ENCODE data around the gene IRF2BPL.

Gene IRF2BPL

DNA sequence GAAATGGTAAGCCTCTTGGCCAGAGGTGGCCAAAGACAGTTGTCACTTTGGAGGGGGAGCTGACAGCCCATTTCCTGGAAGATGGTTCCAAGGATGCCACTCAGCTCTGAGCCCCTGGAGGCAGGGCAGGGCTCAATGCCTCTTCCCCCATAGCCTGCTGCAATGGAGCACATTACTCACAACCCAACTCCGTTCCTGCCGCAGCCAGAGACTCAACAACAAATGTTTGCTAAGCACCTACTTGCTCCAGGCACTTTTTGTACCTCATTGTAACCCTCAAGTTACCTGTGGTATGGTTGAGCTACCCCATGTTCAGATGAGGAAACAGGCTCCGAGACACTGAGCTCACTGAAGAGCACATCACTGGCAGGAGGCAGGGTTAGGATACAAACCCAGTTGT lies 19.5 kb downstream of the IRF2BPL start:
- DNase-seq: no peak

DNA sequence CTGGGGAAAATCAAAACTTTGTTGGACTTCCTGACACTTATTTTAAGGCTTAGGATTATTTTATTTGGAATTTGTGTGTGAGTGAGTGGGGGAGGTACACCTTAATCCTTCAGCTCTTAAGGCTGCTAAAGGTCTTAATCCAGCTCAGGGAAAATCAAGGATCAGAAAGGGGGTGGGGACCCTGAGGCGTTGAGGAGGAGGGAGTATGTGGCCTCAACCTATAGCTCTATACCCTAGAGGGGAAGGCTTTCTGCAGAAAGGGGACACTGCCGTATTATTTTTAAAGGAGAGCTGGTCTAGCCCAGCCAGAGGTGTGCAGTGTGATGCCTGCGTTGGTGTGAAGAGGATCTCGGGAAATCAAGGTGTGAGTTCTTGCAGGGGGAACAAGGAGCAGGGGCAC lies 20.0 kb downstream of the IRF2BPL start:
- no peak for DNase-seq

DNA sequence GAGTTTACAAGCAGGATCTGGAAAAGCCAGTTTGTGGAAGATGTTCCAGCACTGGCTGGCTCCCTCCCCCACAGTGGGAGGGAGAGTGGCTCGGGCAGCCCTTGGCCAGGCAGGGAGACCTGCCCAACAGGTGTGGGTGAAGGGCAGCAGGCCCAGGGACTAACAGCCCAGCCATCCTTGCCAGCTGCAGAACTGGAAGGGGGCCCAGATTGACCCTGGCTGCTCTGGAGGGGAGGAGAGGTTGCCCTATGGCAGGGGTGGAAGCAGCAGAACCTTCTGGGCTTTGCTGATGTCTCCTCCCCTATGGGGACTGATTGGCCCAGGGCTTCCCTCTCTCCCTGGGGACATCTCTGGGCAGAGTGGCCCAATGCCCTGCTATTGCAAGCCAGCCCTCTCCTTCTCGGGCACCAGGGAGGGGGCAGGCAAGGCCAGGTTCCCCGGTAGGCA lies 20.5 kb downstream of the IRF2BPL start:
- peak; percentile 49 for DNase-seq

DNA sequence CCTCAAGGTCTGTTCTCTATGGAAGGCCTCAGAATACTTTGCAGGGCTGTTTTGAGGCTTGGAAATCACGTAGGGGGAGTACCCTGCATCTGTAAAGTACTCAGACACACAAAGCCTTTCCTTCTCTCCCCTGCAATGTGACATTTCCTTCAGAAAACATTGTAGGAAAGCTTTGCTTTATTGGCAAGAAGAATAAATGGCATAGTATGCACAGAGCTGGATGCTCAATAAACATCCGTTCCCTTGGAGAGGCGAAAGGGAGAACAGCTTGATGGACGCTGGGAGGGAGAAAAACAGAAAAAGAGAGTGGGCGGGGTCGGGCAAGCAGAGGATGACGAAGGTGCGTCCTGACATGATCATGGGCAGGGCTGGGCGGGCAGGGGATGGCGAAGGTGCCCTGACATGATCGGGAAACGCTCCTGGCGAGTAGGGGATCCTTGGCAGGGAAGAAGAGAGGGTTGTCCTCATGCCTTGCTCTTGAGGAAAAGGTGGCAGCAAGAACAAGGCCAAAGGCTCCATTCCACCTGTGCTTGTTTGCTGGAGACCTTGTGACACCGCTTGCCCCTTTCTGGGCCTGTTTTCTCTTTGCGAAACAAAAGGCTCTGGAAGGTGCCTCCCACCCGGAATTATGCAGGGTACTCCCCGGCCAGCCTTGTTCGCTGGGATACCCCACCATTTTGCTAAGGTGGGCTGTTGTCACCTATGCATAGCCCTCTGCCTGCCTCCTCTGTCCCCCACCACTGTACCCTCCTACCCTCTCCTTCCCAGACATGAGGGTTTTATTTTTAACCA lies 21.1 kb downstream of the IRF2BPL start:
- no peak for DNase-seq

DNA sequence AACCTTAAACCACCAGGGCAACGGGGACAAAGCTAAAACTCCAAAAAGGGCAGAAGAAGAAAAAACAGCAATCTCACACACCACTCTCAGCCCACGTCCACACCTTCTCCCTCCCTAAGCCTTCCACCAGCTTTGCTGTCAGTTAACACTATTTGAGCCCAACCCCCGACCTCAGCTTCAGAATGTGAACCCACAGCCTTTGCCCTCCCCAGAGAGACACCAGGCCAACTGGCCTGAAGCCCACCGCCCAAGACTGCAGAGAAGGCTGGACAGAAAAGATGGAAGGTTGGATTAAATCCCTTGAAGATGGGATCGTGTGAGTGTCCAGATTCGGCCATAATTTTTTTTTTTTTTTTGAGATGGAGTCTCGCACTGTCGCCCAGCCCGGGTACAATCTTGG lies 22.4 kb downstream of the IRF2BPL start:
- no peak for DNase-seq

DNA sequence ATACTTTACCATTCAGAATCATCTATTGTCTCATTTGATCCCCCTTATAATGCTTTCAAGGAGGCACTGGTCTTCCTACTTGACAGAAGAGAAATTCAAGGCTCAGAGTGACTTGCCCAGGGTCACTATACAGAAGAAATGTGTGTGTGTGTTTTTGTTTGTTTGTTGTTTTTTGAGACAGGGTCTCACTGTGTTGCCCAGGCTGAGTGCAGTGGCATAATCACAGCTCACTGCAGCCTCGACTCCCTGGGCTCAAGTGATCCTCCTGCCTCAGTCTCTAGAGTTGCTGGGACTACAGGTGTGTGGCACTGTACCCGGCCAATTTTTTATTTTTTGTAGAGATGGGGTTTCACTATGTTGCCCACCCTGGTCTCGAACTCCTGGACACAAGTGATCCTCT lies 22.9 kb downstream of the IRF2BPL start:
- no peak for DNase-seq

DNA sequence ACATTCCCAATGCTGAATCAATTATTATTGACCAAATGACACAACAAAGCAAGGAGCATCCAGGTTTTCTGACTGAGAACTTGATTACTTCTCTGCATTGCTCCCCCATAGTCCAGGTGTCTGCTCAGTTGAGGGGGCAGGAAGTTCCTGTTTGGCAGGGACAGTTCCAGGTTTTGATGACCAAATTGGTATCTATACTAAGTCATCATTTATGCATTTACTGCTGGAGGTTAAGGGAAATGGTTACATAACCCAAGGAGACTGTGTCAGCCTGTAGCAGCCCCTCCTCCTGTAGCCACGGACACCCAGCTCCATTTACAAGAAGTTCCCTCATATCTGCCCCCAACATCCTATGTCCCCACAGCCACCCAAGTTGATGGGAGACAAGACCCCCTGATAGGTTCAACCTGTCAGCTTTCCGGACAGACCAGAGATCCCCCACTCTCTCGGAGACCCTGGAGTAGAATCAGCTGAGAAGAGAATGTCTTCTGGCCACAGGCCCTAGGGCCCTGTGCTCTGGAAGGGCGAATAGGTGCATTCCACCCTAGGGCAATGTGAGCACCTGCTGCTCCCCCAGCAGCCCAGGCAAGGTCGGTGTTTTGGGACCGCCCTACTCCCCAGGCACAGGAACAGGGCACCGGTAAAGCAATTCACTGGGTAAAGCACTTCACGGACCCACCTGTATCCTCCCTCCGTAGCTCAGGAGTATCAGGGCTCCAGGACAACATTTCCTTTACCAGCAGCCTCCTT lies 23.6 kb downstream of the IRF2BPL start:
- DNase-seq: no peak

DNA sequence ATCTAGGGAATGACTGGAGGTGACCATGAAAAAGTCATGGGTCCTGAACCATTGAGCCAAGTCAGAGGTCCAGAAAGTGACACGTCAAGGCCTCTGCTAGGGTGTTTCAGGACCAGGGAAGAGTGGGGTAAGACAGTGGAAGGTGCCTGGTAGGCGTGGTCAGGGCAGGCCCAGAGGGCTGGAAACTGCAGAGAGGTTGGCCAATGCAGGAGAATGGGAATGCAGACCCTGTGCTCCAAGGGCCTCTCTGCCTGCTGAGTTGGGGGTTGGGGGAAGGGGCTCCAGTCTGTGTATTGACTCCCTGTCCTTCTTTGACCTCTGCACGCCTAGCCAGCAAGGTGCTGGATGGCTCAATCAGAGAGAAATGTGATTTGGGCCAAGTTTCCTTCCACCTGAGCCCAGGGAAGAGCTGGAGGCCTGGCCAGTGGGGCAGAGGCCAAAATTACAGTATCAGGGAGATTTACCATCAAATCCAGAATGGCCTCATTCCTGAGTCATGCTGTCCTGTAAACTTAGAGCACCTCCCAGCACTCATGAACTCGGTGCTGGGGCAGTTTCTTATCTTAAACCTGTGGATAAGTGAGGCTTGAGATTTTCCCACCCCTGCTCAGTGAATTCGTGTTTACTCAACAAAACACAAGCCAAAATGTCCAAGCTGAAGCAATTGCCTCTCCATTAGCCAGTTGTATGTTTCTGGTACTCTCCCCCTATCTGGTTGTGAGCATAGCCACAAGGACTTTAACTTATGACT lies 24.4 kb downstream of the IRF2BPL start:
- DNase-seq: no peak

DNA sequence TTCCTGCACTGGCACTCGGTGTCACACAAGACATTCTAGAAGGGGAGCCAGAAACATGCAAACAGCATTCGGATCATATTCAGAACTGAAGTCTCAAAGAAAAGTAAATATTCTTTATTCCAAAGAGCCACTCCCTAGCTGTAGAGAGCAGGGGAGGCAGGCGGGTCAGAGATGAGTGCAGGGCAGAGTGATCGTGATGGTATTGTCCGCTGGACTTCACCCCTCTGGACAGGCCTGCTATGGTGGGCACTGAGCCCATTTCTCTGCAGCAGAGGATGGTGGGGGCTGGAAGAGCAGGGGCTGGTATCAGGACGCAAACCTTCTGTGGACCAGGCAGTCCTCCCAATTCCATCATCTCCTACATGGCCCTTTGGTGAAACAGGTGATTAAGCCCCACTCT lies 25.6 kb downstream of the IRF2BPL start:
- no peak for DNase-seq

DNA sequence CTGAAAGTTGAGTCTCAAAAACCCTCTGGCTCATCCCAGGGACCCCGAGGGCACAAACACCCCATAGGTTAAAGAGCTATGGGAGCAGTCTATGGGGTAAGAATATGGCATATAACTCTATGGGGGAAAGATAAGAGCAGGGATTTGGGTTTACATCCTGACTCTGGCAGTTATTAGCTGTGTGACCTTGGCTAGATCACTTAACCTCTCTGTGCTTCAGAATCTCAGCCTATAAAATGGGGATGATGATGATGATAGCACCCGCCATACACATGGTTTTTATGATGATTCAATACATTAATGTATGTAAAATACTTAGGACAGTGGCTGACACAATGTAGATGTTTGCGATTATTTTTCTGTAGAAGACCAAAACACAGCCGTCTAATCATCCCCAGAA lies 26.2 kb downstream of the IRF2BPL start:
- no peak for DNase-seq

DNA sequence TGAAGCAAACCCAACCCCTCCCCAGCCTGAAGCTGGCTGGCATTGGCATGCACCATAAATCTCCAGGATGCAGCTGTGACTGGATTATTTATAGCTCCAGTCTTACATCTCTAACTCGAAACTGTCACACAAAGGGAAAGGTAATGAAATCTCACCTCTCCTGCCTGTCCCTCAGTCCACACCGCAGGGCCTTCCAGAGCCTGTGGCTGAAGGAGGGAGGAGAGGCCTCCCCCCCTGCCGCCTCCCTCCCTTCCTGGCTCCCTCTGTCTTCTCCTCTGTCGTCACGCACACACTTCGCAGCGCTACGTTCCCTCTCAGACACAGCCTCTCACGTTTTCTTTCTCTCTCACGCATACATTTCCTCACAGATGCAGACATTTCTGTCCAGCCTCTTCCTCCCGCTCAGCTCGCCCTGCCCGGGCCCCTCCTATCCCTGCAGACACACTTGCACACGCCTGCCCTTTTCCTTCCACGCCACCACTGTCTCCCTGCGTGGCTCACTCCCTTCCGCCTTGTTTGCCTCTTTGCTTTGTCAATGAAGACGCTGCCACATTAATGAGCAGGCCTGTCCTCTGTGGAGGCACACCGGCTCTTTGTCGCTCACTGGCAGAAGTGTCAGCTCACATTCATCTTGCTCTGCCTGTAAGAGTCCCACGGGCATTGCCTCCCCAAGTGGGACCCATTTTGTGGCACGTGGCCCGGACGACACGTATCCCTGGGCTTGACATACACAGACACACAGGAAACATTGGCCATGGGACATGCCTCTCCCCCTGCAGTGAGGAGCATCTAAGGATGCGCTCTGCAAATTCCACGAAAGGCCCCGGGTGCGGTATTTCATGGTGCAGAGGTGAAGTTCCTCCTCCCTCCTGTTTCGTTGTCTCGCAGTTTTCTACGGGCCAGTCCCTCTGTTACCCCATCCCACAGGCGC lies 27.9 kb downstream of the IRF2BPL start:
- no peak for DNase-seq

DNA sequence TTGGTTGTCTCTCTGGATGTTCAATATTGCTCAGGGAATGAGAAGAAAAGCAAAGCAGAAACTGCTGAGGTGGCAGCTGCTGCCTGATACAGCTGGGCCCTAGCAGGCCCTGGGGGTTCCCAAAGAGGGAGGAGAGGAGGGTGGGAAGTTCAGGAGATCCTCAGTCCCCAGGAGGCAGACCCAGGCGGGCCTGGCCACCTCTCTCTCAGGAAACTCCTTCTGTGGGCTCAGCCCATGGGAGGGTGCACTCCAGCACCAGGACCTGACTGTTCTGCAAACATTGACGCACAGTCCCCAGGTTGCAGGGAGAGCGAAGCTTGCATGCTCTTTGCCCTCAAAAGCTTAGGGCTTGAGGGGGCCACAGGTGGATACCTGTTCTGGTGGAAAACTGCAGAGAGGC lies 29.6 kb downstream of the IRF2BPL start:
- no peak for DNase-seq

DNA sequence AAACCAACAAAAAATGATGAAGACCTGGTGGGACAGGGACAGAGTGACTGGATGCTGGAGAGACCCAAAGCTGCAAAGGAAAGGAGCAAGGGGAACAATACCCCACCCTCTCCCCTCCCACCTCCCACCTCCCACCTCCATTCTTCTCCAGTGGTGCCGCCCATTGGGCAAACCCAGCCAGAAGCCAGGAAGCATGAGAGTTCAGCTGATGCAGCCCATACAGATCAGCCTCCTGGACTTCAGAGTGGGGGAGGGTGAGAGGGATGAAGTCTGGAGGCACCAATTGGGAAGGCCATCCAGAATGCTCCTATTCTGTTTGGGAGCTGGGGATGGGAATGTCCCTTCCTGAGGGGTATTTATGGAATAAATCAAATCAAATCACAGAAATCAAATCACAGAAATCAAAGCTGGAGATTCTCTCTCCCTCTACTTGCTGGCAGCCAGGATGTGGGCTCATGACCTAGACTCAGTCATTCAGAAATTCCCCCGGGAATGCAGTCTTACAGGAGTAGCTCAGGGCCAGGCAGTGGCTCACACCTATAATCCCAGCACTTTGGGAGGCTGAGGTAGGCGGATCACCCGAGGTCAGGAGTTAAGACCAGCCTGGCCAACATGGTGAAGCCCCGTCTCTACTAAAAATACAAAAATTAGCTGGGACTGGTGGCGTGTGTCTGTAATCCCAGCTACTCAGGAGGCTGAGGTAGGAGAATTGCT lies 31.1 kb downstream of the IRF2BPL start:
- DNase-seq: no peak

DNA sequence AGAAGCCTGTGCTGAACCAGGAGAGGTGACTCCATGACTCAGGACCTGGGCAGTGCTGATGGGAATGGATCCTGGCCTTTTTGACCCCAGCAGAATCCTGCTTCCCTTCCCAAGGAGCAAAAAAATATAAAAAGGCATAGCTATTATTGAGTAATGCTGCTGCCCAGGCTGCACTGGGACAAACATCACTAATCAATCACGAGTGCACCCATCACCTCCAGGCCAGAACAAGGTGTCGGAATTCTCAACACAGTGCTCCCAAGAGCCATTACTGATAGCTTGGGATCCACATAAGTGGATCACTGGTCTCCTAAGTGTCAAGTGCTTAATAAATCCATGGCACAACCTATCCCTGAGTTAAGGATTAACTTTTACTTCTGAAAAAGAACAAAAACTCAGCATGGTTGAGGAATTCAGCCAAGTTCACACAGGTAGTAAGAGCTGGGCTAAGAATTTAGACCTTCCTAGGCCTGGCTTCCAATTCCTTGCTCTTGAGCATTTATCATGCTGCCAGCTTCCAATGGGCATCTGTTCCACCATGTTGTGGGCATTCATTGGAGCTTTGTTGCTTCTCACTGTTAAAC lies 31.9 kb downstream of the IRF2BPL start:
- no peak for DNase-seq

DNA sequence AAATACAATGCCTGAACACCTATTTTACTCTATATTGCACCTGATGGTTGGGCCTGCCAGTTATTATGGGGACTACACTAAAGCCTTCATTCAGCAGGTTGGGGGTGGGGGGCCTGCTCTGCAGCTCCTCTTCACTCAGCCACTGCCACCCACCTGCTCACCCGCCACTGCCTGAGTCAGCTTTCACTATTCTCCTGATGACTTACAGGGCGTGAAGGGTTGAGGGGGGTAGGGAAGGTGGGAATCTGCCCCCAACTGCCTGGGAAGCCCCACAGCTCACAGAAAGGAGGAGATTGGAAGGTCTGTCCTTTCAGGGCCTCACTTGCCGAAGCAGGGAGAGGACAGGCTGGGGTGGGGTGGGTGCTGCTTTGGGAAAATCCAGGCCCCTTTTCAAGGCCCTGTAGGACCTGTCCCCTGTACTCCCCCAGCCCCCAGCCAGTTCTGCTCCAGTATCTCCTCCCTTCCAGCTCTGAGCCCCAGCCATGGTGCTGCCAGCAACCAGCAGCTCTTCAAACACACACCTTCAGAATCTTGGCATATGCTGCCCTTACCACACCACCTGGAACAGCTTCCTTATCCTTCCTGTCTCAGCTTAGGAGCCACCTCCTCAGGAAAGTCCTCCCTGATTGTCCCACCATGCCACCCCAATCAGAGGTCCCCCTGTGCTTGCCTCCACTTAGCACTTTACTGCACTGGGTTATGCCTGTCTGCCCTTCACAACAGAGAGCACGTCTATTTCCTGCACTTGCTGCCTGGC lies 33.1 kb downstream of the IRF2BPL start:
- no peak for DNase-seq

DNA sequence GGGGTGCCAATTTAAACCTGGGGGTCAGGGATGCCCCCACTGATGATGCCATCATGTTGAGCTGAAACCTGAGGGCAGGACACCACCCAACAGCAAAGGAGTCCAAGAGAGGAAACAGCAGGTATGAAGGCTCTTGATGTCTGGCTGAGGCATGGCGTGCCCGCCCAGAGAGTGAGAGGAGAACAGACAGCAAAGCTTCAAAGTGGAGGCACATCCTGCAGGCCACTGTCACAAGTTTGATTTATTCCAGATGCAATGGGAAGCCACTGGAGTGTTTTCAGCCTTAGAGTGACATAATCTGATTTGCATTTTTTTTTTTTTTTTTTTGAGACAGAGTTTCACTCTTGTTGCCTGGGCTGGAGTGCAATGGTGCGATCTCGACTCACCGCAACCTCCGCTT lies 34.8 kb downstream of the IRF2BPL start:
- no peak for DNase-seq

DNA sequence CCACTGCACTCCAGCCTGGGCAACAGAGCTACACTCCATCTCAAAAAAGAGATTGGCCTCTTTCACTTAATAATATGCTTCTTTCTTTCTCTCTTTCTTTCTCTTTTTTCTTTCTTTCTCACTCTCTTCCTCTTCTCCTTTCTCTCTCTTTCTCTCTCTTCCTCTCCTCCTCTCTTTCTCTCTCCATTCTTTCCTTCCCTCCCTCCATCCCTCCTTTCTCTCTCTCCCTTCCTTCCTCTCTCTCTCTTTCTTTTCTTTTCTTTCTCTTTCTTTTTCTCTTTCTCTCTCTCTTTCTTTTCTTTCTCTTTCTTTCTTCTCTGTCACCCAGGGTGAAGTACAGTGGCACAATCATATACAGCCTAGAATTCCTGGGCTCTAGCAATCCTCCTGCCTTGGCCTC lies 38.4 kb downstream of the IRF2BPL start:
- DNase-seq: no peak

DNA sequence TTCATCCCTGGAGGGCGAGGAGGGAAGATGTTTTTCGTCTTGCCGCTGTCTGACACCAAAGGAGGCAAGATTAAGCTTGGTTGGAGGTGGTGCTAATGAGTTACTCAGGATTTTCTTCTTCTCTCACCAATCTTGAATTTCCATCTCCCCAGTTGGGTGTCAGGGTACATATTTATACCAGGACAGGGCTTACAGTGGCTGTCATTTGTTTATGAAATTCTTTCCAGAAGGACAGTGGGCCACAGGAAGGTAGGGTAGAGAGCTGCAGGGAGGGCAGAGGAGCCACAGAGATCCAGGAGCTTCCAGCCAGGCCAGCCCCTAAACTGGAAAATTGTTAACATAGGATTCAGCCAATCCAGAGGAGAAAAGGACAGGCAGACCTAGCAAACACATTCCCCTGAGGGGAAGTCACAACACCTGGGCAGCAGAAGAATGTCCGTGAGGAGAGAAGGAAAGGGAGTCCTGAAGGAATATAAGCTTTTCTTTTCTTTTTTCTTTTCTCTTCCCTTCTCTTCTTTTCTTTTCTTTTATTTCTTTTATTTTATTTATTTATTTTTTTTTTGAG lies 40.5 kb downstream of the IRF2BPL start:
- no peak for DNase-seq

DNA sequence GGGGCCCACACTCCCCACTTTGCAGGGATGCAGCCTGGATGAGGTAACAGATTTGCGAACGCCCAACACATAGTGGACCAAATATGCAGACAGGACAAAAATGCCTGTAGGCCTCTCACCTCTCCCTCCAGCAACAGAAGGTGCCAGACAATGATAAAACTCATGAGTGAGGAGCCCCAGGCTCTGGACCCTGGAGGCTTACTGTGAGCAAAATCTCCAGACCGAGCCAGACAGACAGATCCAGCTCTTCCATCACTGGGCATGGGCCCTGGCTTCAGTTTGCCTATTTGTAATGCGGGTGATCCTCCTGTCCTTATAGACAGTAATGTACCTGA lies 42.3 kb downstream of the IRF2BPL start:
- no peak for DNase-seq

DNA sequence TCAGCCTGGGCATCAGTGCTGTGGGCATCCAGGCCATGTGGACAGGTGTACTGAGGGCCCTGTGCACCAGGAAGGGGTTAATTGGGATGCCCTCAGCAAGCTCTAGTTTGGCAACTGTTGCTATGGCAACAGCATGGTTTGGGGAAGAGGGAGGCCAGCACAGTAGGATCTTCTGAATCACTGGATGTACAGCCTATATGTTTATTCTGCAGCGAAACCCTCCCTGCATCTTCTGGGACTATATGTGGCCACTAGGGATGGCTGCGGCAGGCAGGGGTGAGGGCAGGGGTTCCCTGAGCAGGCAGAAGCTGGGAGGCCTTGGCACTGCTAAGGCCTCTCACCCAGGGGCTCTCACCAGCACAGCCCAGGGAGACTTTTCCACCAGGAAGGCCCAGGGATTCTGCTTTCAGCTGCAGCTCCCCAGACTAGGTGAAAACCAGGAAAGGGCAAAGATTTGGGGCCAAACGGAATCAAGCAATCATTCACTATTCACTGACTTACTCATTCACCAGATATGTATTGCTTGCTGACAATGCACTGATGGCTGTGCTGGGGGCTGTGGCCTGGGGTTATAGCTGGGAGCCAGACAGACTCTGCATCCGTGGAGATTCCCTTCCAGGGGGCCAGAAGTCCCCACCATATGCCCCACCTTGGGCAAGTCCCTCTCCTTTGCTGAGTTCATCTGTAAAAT lies 42.8 kb downstream of the IRF2BPL start:
- no peak for DNase-seq

All from NCI-H1105 treated with DMSO at 0.1 percent for 48 hours (cell line).